ENCODE data around the gene ARMC5.
"Not testable (repeated sequence)": the region's sequence is repeated elsewhere in the genome, so short reads cannot be mapped to it uniquely, and the experiment has no call there.

The ARMC5 gene

DNA sequence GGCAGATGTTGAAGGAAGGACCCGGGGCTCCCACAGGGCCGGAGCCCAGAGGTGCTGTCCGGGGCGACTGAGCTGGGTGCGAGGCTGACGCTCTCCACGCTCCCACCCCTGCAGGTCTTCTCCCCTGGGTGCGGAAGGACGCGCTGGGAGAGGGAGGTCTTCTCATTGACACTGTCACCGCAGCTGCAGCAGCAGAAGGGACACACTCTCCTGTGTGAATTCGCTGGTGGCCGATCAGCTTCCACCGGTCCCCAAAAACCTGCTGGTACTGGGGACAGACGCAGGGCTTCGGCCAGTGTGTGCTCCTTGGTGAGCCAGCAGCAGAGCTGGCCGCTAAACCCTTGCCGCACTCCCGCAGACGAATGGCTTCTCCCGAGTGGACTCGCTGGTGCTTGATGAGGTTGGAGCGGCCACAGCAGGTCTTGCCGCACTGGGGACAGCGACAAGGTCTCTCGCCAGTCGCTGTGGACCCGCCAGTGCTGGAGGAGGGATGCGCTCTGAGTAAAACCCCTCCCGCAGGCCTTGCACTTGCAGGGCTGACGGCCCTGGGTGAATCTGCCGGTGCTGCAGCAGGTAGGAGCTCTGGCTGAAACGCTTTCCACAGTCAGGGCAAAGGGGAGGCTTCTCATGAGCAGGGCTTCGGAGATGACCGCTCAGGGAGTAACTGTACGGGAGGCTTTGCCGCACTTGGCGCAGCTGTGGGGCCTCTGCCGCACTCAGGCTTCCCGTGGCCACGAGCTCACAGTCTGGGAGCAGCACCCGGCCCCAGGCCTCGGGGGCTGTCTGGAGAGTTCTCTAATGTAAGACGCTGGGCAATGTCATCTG, 22.9 kb upstream of the ARMC5 start:
- DNase-seq: no peak

GRCh38 chr16:31438414-31438813, 20.9 kb upstream of the ARMC5 start:
- no peak for DNase-seq

DNA sequence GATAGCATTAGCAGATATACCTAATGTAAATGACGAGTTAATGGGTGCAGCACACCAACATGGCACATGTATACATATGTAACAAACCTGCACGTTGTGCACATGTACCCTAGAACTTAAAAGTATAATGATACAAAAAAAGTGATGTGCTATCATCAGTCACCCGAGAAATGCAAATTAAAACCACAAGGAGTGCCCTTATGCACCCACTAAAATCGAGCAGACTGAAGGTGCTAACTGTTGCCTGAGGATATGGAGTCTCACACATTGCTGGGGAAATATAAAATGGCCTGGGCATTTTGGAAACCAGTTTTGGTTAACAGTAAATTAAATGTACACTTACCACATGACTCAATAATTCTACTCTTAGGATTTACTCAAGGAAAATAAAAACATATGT, 20.3 kb upstream of the ARMC5 start:
- not testable (repeated sequence) for DNase-seq

- DNase-seq: no peak
Observed at GRCh38 chr16:31439519-31439918, 19.8 kb upstream of the ARMC5 start.

DNA sequence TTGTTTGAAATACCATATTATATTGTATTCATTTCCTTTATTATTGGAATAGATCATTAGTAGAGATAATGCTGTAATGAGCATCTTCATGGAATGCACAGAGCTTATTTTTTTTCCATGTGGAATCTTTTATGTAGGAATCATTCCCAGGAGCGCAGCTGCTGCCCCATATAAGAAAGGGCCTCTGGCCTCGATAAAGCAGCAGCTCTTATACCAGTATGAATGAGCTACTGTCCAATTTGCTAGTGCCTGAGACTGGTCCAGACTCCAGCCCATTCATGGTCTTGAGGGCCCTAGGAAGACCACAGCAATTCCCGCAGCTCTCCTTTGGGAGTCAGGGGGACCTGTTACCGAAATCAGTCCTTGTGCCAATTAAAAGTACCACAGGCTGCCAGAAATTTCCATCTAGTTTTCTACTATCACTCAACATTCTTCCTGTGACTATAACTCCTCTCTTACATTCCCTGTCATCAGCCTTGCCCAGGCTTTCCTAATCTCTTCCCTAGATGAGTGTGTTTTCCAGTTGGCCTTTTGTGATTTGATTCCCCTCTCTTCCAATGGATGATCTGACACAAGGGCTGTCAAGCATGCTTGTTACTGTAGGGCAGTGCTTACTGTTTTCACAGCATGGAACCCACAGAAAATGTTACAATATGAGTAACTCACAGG, 18.7 kb upstream of the ARMC5 start:
- no peak for DNase-seq

GRCh38 chr16:31441956-31442355, 17.3 kb upstream of the ARMC5 start:
- no peak for DNase-seq

GRCh38 chr16:31445931-31446330, 13.4 kb upstream of the ARMC5 start:
- DNase-seq: not testable (repeated sequence)

DNA sequence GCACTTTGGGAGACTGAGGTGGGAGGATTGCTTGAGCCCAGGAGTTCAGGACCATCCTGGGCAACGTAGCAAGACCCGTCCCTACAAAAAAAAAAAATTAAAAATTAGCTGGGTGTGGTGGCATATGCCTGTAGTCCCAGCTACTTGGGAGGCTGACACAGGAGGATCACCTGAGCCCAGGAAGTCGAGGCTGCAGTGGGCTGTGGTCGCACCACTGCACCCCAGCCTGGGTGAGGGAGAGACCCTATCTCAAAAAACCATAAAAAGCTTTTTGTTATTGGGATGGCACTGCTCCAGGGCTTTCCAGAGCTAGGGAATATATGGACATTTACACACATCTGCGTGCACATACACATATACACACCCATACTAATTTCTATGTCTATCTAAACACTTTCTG, 8.1 kb upstream of the ARMC5 start:
- DNase-seq: no peak

DNA sequence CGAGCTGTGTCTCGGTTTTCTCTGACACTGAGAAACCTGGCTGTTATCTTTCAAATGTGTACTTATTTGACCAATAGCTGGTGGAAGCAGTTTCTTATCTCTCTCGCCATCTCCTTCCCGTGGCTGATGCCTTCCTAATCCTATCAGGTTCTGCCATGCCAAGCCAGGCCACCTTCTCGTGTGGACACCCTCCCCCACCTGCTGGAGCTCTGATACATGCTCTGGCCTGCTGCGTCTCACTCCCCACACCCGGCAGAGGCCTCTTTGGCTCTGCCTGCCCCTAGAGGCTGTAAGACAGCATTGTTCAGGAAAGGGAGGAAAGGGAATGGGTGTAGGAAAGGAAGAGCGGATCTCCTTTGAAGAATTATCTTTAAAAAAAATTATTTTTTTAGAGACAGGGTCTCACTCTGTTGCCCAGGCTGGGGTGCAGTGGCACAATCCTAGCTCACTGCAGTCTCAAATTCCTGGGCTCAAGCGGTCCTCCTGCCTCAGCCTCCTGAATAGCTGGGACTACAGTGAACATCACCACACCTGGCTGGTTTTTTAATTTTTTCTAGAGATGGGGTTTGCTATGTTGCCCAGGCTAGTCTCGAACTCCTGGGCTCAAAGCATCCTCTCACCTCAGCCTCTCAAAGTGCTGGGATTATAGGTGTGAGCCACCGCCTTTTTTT, 7.5 kb upstream of the ARMC5 start:
- DNase-seq: peak; percentile 78

- DNase-seq: no peak
Observed at GRCh38 chr16:31452631-31453106, 6.6 kb upstream of the ARMC5 start.

DNA sequence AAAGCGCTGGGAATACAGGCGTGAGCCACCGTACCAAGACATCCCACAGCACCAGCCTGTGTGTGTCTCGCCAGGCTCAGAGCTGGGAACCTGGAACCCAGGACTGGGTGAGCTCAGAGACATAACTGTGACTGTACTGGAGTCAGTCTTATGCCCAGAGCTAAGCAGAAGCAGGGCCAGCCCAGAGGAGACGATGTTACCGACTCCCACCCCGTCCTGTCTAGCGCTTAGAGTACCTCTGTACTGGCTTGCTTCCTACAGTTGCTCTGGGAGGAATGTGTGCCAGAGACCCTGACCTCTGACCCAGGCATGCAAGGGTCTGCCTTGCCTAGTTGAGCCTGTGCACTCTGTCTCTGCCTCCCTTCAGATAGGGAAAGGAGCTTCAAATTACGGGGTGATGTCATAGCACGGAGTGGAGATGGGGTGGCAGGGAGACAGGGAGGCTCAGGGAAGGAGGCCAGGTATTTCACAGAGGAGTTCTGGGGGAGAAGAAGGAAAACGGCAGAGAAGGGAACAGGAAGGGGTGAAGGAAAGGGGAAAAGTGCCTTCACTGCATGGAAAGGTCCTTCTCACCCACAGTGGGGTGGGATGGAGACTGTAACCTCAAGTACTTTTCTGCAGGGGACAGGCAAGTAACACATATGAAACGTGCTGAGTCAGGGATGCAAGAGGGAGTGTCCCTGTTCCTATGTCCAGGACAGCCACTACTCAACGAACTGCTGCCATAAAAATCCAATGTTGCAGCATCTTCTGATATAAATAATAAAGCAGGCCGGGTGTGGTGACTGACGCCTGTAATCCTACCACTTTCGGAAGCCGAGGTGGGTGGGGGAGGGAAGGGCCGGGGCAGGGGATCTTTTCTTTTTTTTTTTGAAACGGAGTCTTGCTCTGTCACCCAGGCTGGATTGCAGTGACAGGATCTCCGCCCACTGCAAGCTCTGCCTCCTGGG, 5.8 kb upstream of the ARMC5 start:
- no peak for DNase-seq

DNA sequence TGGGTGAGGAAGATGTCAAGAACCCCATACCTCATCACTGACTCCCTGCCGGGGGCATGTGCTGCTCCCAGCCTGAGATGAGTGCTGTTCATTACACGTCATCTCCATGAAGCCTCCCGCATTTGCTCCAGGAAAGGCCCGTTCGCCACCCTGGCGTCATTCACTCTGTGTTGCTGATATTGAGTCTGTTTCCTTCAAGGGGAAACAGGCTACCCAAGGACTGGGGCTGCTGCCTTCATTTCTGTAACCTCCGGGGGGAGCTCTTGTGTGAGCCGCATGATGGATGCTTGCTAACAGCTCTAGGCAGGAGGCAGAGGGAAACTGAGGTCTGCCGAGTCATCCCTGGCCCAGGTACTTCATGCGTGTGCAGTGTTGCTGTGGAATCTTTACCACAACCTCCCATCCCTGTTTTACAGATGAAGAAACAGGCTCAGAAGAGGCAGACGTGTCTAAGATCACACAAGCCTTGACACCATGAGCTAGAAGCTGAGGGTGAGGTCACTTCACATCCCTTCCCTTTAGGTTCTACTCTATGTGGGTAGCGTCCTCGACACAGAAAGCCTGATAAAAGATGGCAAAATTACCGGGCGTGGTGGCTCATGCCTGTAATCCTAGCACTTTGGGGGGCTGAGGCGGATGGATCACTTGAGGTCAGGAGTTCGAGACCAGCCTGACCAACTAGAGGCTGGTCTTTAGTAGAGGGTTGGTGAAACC, 3.5 kb upstream of the ARMC5 start:
- DNase-seq: peak; percentile 24

GRCh38 chr16:31456988-31457360, 2.3 kb upstream of the ARMC5 start:
- no peak for DNase-seq

GRCh38 chr16:31458073-31458843, 1.0 kb upstream of the ARMC5 start:
- peak; percentile 71 for DNase-seq

DNA sequence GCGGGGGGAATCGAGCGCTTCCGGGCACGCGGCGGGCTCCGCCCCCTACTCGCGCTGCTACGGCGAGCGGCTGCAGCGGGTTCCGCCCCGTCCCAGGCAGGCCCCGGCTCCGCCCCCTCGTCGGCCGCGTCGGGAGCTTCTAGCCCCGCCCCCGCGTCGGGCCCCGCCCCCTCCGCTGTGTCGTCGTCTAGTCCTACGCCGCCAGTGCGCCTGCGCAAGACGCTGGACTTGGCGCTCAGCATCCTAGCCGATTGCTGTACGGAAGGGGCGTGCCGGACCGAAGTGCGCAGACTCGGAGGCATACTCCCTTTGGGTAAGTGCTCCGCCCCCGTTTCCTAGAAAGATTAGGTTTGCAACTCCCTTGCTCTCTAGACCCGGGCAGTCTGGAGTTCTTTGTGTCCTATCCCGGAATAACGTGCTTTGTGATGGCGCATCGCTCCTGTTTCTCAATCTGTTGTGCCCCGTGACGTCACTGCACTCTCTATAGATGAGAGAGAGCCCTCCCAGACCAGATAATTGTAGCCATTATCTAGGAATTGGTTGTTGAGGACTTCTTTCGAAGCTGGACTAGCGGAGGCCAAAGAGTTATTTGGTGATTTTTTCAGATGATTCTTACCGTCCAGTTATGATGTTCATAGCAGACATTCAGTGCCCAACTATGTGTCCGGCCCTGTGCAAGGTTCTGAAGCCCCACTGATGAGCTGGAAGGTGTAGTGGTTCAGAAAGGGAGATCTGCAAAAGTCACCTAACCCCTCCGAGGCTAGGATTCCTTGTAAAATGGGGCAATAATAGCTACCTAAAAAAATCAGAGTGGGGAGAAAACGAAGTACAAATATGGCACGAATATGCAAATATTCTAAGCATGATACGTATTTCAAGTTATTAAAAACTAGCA, 633 bp downstream of the ARMC5 start:
- DNase-seq: peak; percentile 99

DNA sequence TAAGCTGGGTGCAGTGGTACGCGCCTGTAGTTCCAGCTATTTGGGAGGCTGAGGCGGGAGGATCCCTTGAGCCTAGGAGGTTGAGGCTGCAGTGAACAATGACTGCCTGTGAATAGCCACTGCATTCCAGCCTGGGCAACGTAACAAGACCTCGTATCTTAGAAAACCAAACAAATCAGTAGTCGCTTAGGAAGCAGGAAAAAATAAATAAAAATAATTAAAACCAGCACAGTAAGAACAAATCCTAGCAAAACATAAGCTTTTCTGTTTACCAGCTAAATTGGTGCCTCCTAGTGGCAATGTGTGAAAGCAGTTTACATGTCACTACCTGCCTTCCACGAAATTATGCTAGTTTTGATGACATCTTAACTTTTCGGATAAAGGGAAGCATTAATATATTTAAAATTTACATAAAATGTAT, 1.3 kb downstream of the ARMC5 start:
- DNase-seq: peak; percentile 54

DNA sequence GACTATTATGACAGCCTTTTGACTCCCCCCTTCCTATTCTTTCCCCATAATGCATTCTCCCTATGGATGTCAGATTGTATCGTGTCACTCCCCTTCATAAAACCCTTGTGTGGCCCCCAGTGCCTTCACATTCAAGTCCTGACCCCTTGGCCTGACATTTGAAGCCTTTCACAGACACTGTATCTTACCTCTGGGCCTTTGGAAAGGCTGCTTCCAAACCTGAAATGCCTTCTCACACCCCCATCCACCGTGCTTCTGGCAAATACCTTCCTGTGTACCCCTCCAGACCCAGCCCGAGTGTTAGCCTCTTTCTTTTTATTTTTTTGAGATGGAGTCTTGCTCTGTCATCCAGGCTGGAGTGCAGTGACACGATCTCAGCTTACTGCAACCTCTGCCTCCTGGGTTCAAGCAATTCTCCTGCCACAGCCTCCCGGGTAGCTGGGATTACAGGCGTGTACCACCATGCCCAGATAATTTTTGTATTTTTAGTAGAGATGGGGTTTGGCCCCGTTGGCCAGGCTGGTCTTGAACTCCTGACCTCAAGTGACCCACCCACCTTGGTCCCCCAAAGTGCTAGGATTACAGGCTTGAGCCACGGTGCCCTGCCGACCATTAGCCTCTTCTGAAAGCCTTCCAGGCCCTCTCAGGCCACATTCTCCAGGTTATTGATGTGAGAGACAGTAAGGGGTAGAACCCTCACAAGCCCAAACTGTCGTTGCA, 2.1 kb downstream of the ARMC5 start:
- DNase-seq: no peak

GRCh38 chr16:31461921-31462804, 2.9 kb downstream of the ARMC5 start:
- no peak for DNase-seq

All from NCI-H69 (cell line).